Nephron progenitor cell (in vitro differentiated cells): Measurements from ENCODE around the gene ZNF823.
"Not testable (repeated sequence)": the region's sequence is repeated elsewhere in the genome, so short reads cannot be mapped to it uniquely, and the experiment has no call there.

Source experiments
- DNase-seq: peaks from one replicate; pipeline ENCODE4 v3.0.0; 2021
- H3K27ac Mint-ChIP-seq: 2 replicates; pipeline ENCODE4 v1.8.0; 2021; ENCODE audit warnings: mild to moderate bottlenecking, moderate library complexity, mixed read lengths
- H3K27me3 Mint-ChIP-seq: 2 replicates; pipeline ENCODE4 v1.8.0; 2021; ENCODE audit warnings: mild to moderate bottlenecking, low read depth, mixed read lengths; ENCODE audit not compliant: poor library complexity
- H3K36me3 Mint-ChIP-seq: 2 replicates; pipeline ENCODE4 v1.8.0; 2021; ENCODE audit warnings: low read depth, mixed read lengths
- H3K4me1 Mint-ChIP-seq: 2 replicates; pipeline ENCODE4 v1.8.0; 2021; ENCODE audit warnings: mixed read lengths
- H3K4me3 Mint-ChIP-seq: 2 replicates; pipeline ENCODE4 v1.8.0; 2021; ENCODE audit warnings: mild to moderate bottlenecking, moderate library complexity, mixed read lengths
- H3K9me3 Mint-ChIP-seq: 2 replicates; pipeline ENCODE4 v1.8.0; 2021; ENCODE audit warnings: mild to moderate bottlenecking, moderate library complexity, mixed read lengths
- CTCF ChIP-seq: fragments of 200-600 bp; sonication (generic); IDR thresholded peaks from 2 replicates; pipeline ENCODE4 v1.5.0; 2021; ENCODE audit warnings: antibody characterized with exemption

The ZNF823 gene

GRCh38 chr19:11780431-11781020 lies 41.8 kb upstream of the ZNF823 start:
- peaks cover 95% of the 10 kb centered on the region for H3K9me3 Mint-ChIP-seq
- no peaks in the 10 kb centered on the region for H3K4me1 Mint-ChIP-seq
- no peaks in the 10 kb centered on the region for H3K27me3 Mint-ChIP-seq
- DNase-seq: no peak
- no peak for TF ChIP-seq CTCF
- H3K36me3 Mint-ChIP-seq: peaks cover 73% of the 10 kb centered on the region
- H3K27ac Mint-ChIP-seq: no peak overlapping the region
- no peak overlapping the region for H3K4me3 Mint-ChIP-seq

GRCh38 chr19:11776669-11777068 lies 37.9 kb upstream of the ZNF823 start:
- not testable (repeated sequence) for H3K4me1 Mint-ChIP-seq, H3K27ac Mint-ChIP-seq, DNase-seq, H3K27me3 Mint-ChIP-seq, H3K4me3 Mint-ChIP-seq
- Mint-ChIP-seq H3K36me3 (peaks cover 68% of the 10 kb centered on the region), H3K9me3 (peaks cover 97% of the 10 kb centered on the region)

GRCh38 chr19:11771520-11771919 lies 32.8 kb upstream of the ZNF823 start:
- not testable (repeated sequence) for H3K4me3 Mint-ChIP-seq, DNase-seq, H3K27me3 Mint-ChIP-seq, H3K27ac Mint-ChIP-seq
- H3K36me3 Mint-ChIP-seq: peaks cover 38% of the 10 kb centered on the region
- H3K4me1 Mint-ChIP-seq: peaks cover 13% of the 10 kb centered on the region
- H3K9me3 Mint-ChIP-seq: peaks cover 89% of the 10 kb centered on the region

GRCh38 chr19:11769995-11770394 lies 31.2 kb upstream of the ZNF823 start:
- Mint-ChIP-seq H3K36me3 (peaks cover 38% of the 10 kb centered on the region), H3K4me1 (peaks cover 16% of the 10 kb centered on the region), H3K4me3 (no peak overlapping the region), H3K27ac (no peak overlapping the region), H3K27me3 (peaks cover 7% of the 10 kb centered on the region), H3K9me3 (peaks cover 82% of the 10 kb centered on the region)
- TF ChIP-seq CTCF: no peak
- DNase-seq: no peak

- DNase-seq: peak; percentile 21
- Mint-ChIP-seq H3K36me3 (peaks cover 25% of the 10 kb centered on the region), H3K4me1 (peaks cover 16% of the 10 kb centered on the region), H3K4me3 (peak overlapping the region; percentile 96), H3K9me3 (peaks cover 74% of the 10 kb centered on the region), H3K27ac (no peak overlapping the region), H3K27me3 (peaks cover 10% of the 10 kb centered on the region)
- no peak for TF ChIP-seq CTCF
Observed at GRCh38 chr19:11767633-11768133, 28.9 kb upstream of the ZNF823 start.

GRCh38 chr19:11766597-11767591 lies 28.1 kb upstream of the ZNF823 start, which contains the start of gene ZNF441:
Gene ZNF441 (plus strand): TSS chr19:11767000. CDS start chr19:11767194, 194 bp downstream.
- peak within 1 kb of the TSS; percentile 97 for H3K27ac Mint-ChIP-seq
- peak; percentile 97 for DNase-seq
- H3K27me3 Mint-ChIP-seq: peaks cover 14% of the 10 kb centered on the region
- H3K9me3 Mint-ChIP-seq: peaks cover 75% of the 10 kb centered on the region
- H3K4me3 Mint-ChIP-seq: peak within 1 kb of the TSS; percentile 96
- peaks cover 16% of the 10 kb centered on the region for H3K4me1 Mint-ChIP-seq
- peaks cover 20% of the 10 kb centered on the region for H3K36me3 Mint-ChIP-seq
- TF ChIP-seq CTCF: no peak
